Loucy (cell line): ENCODE results near the gene EMSY.

ENCODE experiments used
- H2AFZ ChIP-seq: fragments of 200-600 bp; sonication (generic); 2 replicates; pipeline ENCODE4 v1.6.0; 2016; ENCODE audit warnings: antibody characterized with exemption, mild to moderate bottlenecking, low read length, moderate library complexity
- H3F3A ChIP-seq: fragments of 200-600 bp; 2 replicates; pipeline ENCODE4 v1.6.0; 2016; ENCODE audit warnings: antibody characterized with exemption, low read depth, mild to moderate bottlenecking
- H3K27me3 ChIP-seq: fragments of 200-600 bp; sonication (generic); 2 replicates; pipeline ENCODE4 v1.6.1; 2014; ENCODE audit warnings: low read length, mild to moderate bottlenecking; ENCODE audit not compliant: insufficient read depth, poor library complexity, severe bottlenecking
- H3K36me3 ChIP-seq: fragments of 200-600 bp; sonication (generic); 2 replicates; pipeline ENCODE4 v1.6.1; 2016; ENCODE audit warnings: low read length; ENCODE audit not compliant: insufficient read depth
- H3K4me1 ChIP-seq: fragments of 200-600 bp; sonication (generic); 2 replicates; pipeline ENCODE4 v1.5.1; 2014; ENCODE audit warnings: low read length, mild to moderate bottlenecking; ENCODE audit not compliant: insufficient read depth, poor library complexity, severe bottlenecking
- H3K4me2 ChIP-seq: fragments of 200-600 bp; sonication (generic); 2 replicates; pipeline ENCODE4 v1.6.0; 2014; ENCODE audit warnings: antibody characterized with exemption, low read length, low read depth, mild to moderate bottlenecking; ENCODE audit not compliant: poor library complexity, severe bottlenecking
- H3K4me3 ChIP-seq: fragments of 200-600 bp; sonication (generic); 2 replicates; pipeline ENCODE4 v1.5.1; 2014; ENCODE audit warnings: low read length, mild to moderate bottlenecking, mixed read lengths; ENCODE audit not compliant: poor library complexity, severe bottlenecking
- H3K79me2 ChIP-seq: fragments of 200-600 bp; sonication (generic); 2 replicates; pipeline ENCODE4 v1.6.1; 2014; ENCODE audit warnings: low read length; ENCODE audit not compliant: insufficient read depth
- H3K9ac ChIP-seq: fragments of 200-600 bp; sonication (generic); 2 replicates; pipeline ENCODE4 v1.6.0; 2014; ENCODE audit warnings: mild to moderate bottlenecking, low read depth, low read length, moderate library complexity; ENCODE audit not compliant: poor library complexity, severe bottlenecking
- H3K9me2 ChIP-seq: fragments of 200-600 bp; sonication (generic); replicated peaks from 2 replicates; pipeline ENCODE4 v1.6.1; 2016; ENCODE audit warnings: low read depth, low read length, mixed read lengths
- H3K9me3 ChIP-seq: fragments of 200-600 bp; sonication (generic); 2 replicates; pipeline ENCODE4 v1.6.1; 2014; ENCODE audit warnings: mild to moderate bottlenecking, antibody characterized with exemption, low read length, low read depth; ENCODE audit not compliant: insufficient read depth
- H4K20me1 ChIP-seq: fragments of 200-600 bp; sonication (generic); 2 replicates; pipeline ENCODE4 v1.6.0; 2014; ENCODE audit warnings: antibody characterized with exemption, low read length, mild to moderate bottlenecking; ENCODE audit not compliant: insufficient read depth, poor library complexity, severe bottlenecking
- CTCF ChIP-seq: fragments of 200-600 bp; sonication (generic); conservative IDR thresholded peaks from 2 replicates; pipeline ENCODE4 v1.5.1; 2014; ENCODE audit warnings: mild to moderate bottlenecking, antibody characterized with exemption, low read length
- EZH2phosphoT487 ChIP-seq: fragments of 200-600 bp; IDR thresholded peaks from 2 replicates; pipeline ENCODE4 v1.6.1; 2018; ENCODE audit warnings: antibody characterized with exemption, mild to moderate bottlenecking, moderate library complexity, borderline replicate concordance

Gene EMSY

GRCh38 chr11:76455331-76455730, 10.5 kb downstream of the EMSY start:
- Histone ChIP-seq H3K9me3 (no peaks in the 10 kb centered on the region), H3K4me3 (no peak overlapping the region), H3K79me2 (peaks cover 13% of the 10 kb centered on the region; the same call in 1 of the 2 replicates), H3K4me2 (no peak overlapping the region), H3K4me1 (peaks cover 7% of the 10 kb centered on the region), H3F3A (no peaks in the 10 kb centered on the region), H3K27me3 (no peaks in the 10 kb centered on the region), H3K36me3 (peaks cover 51% of the 10 kb centered on the region; the same call in 1 of the 2 replicates), H3K9me2 (no peaks in the 10 kb centered on the region), H4K20me1 (no peaks in the 10 kb centered on the region), H3K9ac (no peak overlapping the region), H2AFZ (no peak overlapping the region)
- TF ChIP-seq CTCF (no peak), EZH2phosphoT487 (no peak)

- Histone ChIP-seq H3K79me2 (peaks cover 11% of the 10 kb centered on the region; the same call in 1 of the 2 replicates), H3K36me3 (peaks cover 52% of the 10 kb centered on the region; the same call in 1 of the 2 replicates), H3K9me2 (no peaks in the 10 kb centered on the region), H3K4me2 (no peak overlapping the region), H3K9me3 (no peaks in the 10 kb centered on the region), H3K4me3 (no peak overlapping the region), H3F3A (no peaks in the 10 kb centered on the region), H2AFZ (no peak overlapping the region), H3K4me1 (peaks cover 7% of the 10 kb centered on the region), H3K27me3 (no peaks in the 10 kb centered on the region), H4K20me1 (no peaks in the 10 kb centered on the region), H3K9ac (no peak overlapping the region)
- TF ChIP-seq EZH2phosphoT487, result no peak
- TF ChIP-seq CTCF, result no peak
Observed at GRCh38 chr11:76455931-76456330, 11.1 kb downstream of the EMSY start.

GRCh38 chr11:76456571-76456970, 11.8 kb downstream of the EMSY start:
- TF ChIP-seq EZH2phosphoT487, result no peak
- no peak for TF ChIP-seq CTCF
- Histone ChIP-seq H3K9me2 (no peaks in the 10 kb centered on the region), H4K20me1 (no peaks in the 10 kb centered on the region), H3K36me3 (peaks cover 56% of the 10 kb centered on the region; the same call in 1 of the 2 replicates), H3K27me3 (no peaks in the 10 kb centered on the region), H3K79me2 (peaks cover 6% of the 10 kb centered on the region; the same call in 1 of the 2 replicates), H3K4me2 (no peak overlapping the region), H3K9ac (no peak overlapping the region), H3K4me1 (peaks cover 7% of the 10 kb centered on the region), H2AFZ (no peak overlapping the region), H3K4me3 (no peak overlapping the region), H3F3A (no peaks in the 10 kb centered on the region), H3K9me3 (no peaks in the 10 kb centered on the region)
